ENCODE measurements around the gene MICU1.

Gene MICU1

DNA sequence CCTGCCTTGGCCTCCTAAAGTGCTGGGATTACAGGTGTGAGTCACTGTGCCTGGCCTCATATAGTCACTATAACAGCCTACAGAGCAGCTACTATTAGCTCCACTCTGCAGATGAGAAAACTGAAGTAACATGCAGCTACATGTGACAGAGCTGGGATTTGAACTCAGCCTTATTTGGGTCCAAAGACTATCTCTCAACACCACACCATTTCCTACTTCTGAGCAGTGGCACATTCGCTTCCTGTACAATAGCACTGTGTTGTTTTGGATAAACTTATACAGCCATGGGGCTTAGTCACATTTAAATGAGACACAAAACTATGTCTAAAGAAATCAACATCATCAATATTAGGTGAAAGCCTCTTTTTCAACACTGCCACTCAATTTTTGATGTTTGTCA is 201.3 kb downstream of the MICU1 start:
- H3K4me2 ChIP-seq, result no peak overlapping the region
- no peaks in the 10 kb centered on the region for H3K36me3 ChIP-seq (ENCODE audit: insufficient read depth)
- no peak overlapping the region for H3K9ac ChIP-seq
- TF ChIP-seq, protein P1, sequence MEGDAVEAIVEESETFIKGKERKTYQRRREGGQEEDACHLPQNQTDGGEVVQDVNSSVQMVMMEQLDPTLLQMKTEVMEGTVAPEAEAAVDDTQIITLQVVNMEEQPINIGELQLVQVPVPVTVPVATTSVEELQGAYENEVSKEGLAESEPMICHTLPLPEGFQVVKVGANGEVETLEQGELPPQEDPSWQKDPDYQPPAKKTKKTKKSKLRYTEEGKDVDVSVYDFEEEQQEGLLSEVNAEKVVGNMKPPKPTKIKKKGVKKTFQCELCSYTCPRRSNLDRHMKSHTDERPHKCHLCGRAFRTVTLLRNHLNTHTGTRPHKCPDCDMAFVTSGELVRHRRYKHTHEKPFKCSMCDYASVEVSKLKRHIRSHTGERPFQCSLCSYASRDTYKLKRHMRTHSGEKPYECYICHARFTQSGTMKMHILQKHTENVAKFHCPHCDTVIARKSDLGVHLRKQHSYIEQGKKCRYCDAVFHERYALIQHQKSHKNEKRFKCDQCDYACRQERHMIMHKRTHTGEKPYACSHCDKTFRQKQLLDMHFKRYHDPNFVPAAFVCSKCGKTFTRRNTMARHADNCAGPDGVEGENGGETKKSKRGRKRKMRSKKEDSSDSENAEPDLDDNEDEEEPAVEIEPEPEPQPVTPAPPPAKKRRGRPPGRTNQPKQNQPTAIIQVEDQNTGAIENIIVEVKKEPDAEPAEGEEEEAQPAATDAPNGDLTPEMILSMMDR (conservative IDR thresholded peaks at IDR 0.05; ENCODE audit: low read depth, low read length), result no peak
- H2AFZ ChIP-seq (ENCODE audit: low read depth), result no peak overlapping the region
- no peaks in the 10 kb centered on the region for H3K27me3 ChIP-seq (ENCODE audit: insufficient read depth, low read depth)
- no peak overlapping the region for H3K27ac ChIP-seq
- no peaks in the 10 kb centered on the region for H4K20me1 ChIP-seq (ENCODE audit: insufficient read depth)
- no peaks in the 10 kb centered on the region for H3K4me1 ChIP-seq (ENCODE audit: low read depth, poor library complexity, severe bottlenecking)
- no peak overlapping the region for H3K4me3 ChIP-seq (IDR thresholded peaks at IDR 0.05; ENCODE audit: insufficient read depth, low read depth, low read length)
- H3K79me2 ChIP-seq (ENCODE audit: insufficient read depth, low read depth), result no peaks in the 10 kb centered on the region

- Histone ChIP-seq H3K27me3 (ENCODE audit: insufficient read depth, low read depth) (no peaks in the 10 kb centered on the region), H3K36me3 (ENCODE audit: insufficient read depth) (no peaks in the 10 kb centered on the region), H3K4me1 (ENCODE audit: low read depth, poor library complexity, severe bottlenecking) (no peaks in the 10 kb centered on the region), H2AFZ (ENCODE audit: low read depth) (no peak overlapping the region), H3K9ac (no peak overlapping the region), H3K4me3 (IDR thresholded peaks at IDR 0.05; ENCODE audit: insufficient read depth, low read depth, low read length) (no peak overlapping the region), H3K4me2 (no peak overlapping the region), H4K20me1 (ENCODE audit: insufficient read depth) (no peaks in the 10 kb centered on the region), H3K27ac (no peak overlapping the region), H3K79me2 (ENCODE audit: insufficient read depth, low read depth) (no peaks in the 10 kb centered on the region)
- TF ChIP-seq, protein P1 (conservative IDR thresholded peaks at IDR 0.05; ENCODE audit: low read depth, low read length), result no peak
Measured at GRCh38 chr10:72423426-72423825, 202.5 kb downstream of the MICU1 start.

DNA sequence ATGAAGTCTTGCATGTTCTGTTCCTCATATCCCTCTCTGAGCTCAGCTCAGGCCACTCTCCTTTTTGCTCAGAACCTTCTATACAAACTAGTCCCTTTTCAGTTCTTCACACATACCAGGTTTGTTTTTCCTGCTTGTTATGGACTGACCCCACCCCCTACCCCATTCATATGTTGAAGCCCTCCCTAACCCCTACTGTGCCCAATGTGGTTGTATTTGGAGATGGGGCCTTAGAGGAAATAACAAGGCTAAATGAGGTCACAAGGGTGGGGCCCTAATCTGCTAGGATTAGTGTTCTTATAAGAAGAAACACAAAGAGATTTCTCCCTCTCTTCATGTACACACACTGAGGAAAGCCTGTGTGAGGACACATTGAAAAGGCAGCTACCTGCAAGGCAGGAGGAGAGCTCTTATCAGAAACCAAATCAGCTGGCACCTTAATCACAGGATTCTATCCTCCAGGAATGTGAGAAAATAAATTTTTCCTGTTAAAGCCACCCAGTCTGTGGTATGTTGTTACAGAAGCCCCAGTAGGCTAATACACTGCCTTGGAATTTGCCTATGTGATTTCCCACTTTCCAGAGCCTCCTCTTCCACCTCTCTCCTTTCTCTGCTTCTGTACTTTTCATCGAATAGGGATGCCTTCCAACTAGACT is 203.9 kb downstream of the MICU1 start:
- Histone ChIP-seq H3K4me3 (IDR thresholded peaks at IDR 0.05; ENCODE audit: insufficient read depth, low read depth, low read length) (no peak overlapping the region), H3K9ac (no peak overlapping the region), H4K20me1 (ENCODE audit: insufficient read depth) (no peaks in the 10 kb centered on the region), H3K27me3 (ENCODE audit: insufficient read depth, low read depth) (no peaks in the 10 kb centered on the region), H3K27ac (no peak overlapping the region), H3K4me2 (no peak overlapping the region), H3K36me3 (ENCODE audit: insufficient read depth) (no peaks in the 10 kb centered on the region), H2AFZ (ENCODE audit: low read depth) (no peak overlapping the region), H3K4me1 (ENCODE audit: low read depth, poor library complexity, severe bottlenecking) (no peaks in the 10 kb centered on the region), H3K79me2 (ENCODE audit: insufficient read depth, low read depth) (no peaks in the 10 kb centered on the region)
- TF ChIP-seq, protein P1 (conservative IDR thresholded peaks at IDR 0.05; ENCODE audit: low read depth, low read length), result no peak

DNA sequence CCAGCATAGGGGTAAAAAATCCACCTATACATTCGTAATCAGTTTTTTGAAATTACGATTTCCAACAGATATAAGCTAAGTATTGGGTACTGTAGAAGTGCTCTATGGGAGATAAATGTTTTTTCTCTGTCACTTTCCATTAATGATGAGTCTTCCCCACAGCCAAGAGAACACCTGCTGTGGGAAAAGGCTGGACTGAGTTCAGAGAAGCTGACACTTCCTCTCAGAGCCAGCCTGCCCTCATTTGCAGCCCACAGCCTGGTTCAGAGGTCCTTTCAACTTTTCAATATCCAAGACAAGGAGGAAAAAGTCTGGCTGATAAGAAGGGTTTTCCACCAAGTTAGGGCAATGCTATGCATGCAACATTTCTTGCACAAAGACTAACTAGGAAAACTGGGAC is 206.6 kb downstream of the MICU1 start:
- Histone ChIP-seq H3K79me2 (ENCODE audit: insufficient read depth, low read depth) (no peaks in the 10 kb centered on the region), H3K36me3 (ENCODE audit: insufficient read depth) (no peaks in the 10 kb centered on the region), H2AFZ (ENCODE audit: low read depth) (no peak overlapping the region), H3K27ac (no peak overlapping the region), H3K4me2 (no peak overlapping the region), H3K4me1 (ENCODE audit: low read depth, poor library complexity, severe bottlenecking) (no peaks in the 10 kb centered on the region), H3K4me3 (IDR thresholded peaks at IDR 0.05; ENCODE audit: insufficient read depth, low read depth, low read length) (no peak overlapping the region), H4K20me1 (ENCODE audit: insufficient read depth) (no peaks in the 10 kb centered on the region), H3K27me3 (ENCODE audit: insufficient read depth, low read depth) (no peaks in the 10 kb centered on the region), H3K9ac (no peak overlapping the region)
- TF ChIP-seq, protein P1 (conservative IDR thresholded peaks at IDR 0.05; ENCODE audit: low read depth, low read length), result no peak

All from KMS-11 (cell line).